Measurements from ENCODE around the gene TMEM271. TPM values are rescaled to one million over a fixed set of nuclear protein-coding genes. Genes with fewer than 3 reads are reported as not detected.

TMEM271 gene
- total RNA-seq, 2 experiments from 2014 or later = not detected

GRCh38 chr4:588351-588849 lies 12.3 kb upstream of the TMEM271 start:
- no peak overlapping the region for H3K4me3 Mint-ChIP-seq
- intact Hi-C loops (cut with DNase I, micrococcal nuclease) = no loop called here
- DNase-seq (no peak), ATAC-seq (no peak)
- H3K9me3 Mint-ChIP-seq (ENCODE audit: low read depth) = peaks cover 4% of the 10 kb centered on the region
- H3K27me3 Mint-ChIP-seq = peaks cover 22% of the 10 kb centered on the region
- no peaks in the 10 kb centered on the region for H3K36me3 Mint-ChIP-seq (ENCODE audit: low read depth)
- CTCF ChIA-PET = interaction anchor here (1.2 kb wide), 1 partner anchor 15 kb away, joined by 3 read pairs; no protein-coding TSS in a partner anchor
- POLR2A ChIA-PET = no interaction called here
- no peaks in the 10 kb centered on the region for H3K4me1 Mint-ChIP-seq
- no peak overlapping the region for H3K27ac Mint-ChIP-seq

- intact Hi-C loops (cut with DNase I, micrococcal nuclease) = no loop called here
- H3K27me3 Mint-ChIP-seq = peaks cover 22% of the 10 kb centered on the region
- H3K4me1 Mint-ChIP-seq = no peaks in the 10 kb centered on the region
- no peak overlapping the region for H3K27ac Mint-ChIP-seq
- no peak for DNase-seq
- no peaks in the 10 kb centered on the region for H3K36me3 Mint-ChIP-seq (ENCODE audit: low read depth)
- ATAC-seq = no peak
- H3K4me3 Mint-ChIP-seq = no peak overlapping the region
- CTCF ChIA-PET = interaction anchor here (1.2 kb wide), 1 partner anchor 15 kb away, joined by 3 read pairs; no protein-coding TSS in a partner anchor
- POLR2A ChIA-PET = no interaction called here
- peaks cover 4% of the 10 kb centered on the region for H3K9me3 Mint-ChIP-seq (ENCODE audit: low read depth)
Observed at GRCh38 chr4:587671-588350, 11.7 kb upstream of the TMEM271 start.

GRCh38 chr4:583820-584219 lies 7.7 kb upstream of the TMEM271 start:
- Mint-ChIP-seq H3K27me3 (peaks cover 39% of the 10 kb centered on the region), H3K9me3 (ENCODE audit: low read depth) (peaks cover 4% of the 10 kb centered on the region), H3K4me3 (no peak overlapping the region), H3K36me3 (ENCODE audit: low read depth) (no peaks in the 10 kb centered on the region), H3K4me1 (no peaks in the 10 kb centered on the region), H3K27ac (no peak overlapping the region)
- intact Hi-C loops (cut with DNase I, micrococcal nuclease) = no loop called here
- DNase-seq (no peak), ATAC-seq (no peak)
- CTCF ChIA-PET = interaction anchor here (1.6 kb wide), 1 partner anchor 10 kb away, joined by 4 read pairs; no protein-coding TSS in a partner anchor
- POLR2A ChIA-PET = no interaction called here

- H3K27ac Mint-ChIP-seq = no peak overlapping the region
- ChIA-PET POLR2A (no interaction called here), CTCF (no interaction called here)
- H3K27me3 Mint-ChIP-seq = peaks cover 47% of the 10 kb centered on the region
- peaks cover 7% of the 10 kb centered on the region for H3K4me1 Mint-ChIP-seq
- no peak overlapping the region for H3K4me3 Mint-ChIP-seq
- H3K9me3 Mint-ChIP-seq (ENCODE audit: low read depth) = peaks cover 4% of the 10 kb centered on the region
- ATAC-seq (no peak), DNase-seq (no peak)
- intact Hi-C loops (cut with DNase I, micrococcal nuclease) = no loop called here
- no peaks in the 10 kb centered on the region for H3K36me3 Mint-ChIP-seq (ENCODE audit: low read depth)
Observed at GRCh38 chr4:581753-582361, 5.8 kb upstream of the TMEM271 start.

GRCh38 chr4:581181-581580 lies 5.1 kb upstream of the TMEM271 start:
- Mint-ChIP-seq H3K27ac (no peak overlapping the region), H3K9me3 (ENCODE audit: low read depth) (peaks cover 4% of the 10 kb centered on the region), H3K27me3 (peaks cover 45% of the 10 kb centered on the region), H3K4me3 (no peak overlapping the region), H3K36me3 (ENCODE audit: low read depth) (no peaks in the 10 kb centered on the region), H3K4me1 (peaks cover 7% of the 10 kb centered on the region)
- ChIA-PET CTCF (no interaction called here), POLR2A (interaction anchor here (0.7 kb wide), 1 partner anchor 275 kb away, joined by 3 read pairs; no protein-coding TSS in a partner anchor)
- ATAC-seq = no peak
- DNase-seq = no peak
- intact Hi-C loops (cut with DNase I, micrococcal nuclease) = no loop called here

GRCh38 chr4:579543-580175 lies 3.6 kb upstream of the TMEM271 start:
- no peak for DNase-seq
- Mint-ChIP-seq H3K27me3 (peaks cover 43% of the 10 kb centered on the region), H3K4me1 (peaks cover 7% of the 10 kb centered on the region), H3K4me3 (no peak overlapping the region), H3K36me3 (ENCODE audit: low read depth) (no peaks in the 10 kb centered on the region), H3K9me3 (ENCODE audit: low read depth) (peaks cover 4% of the 10 kb centered on the region), H3K27ac (no peak overlapping the region)
- CTCF ChIA-PET = no interaction called here
- intact Hi-C loops (cut with DNase I, micrococcal nuclease) = loop anchor here in 1 of 2 experiments (5.0 to 10.0 kb wide), 2 partner anchors 285 to 833 kb away; no protein-coding TSS in a partner anchor
- no peak for ATAC-seq
- POLR2A ChIA-PET = no interaction called here

GRCh38 chr4:578451-579443 lies 2.7 kb upstream of the TMEM271 start:
- no peaks in the 10 kb centered on the region for H3K36me3 Mint-ChIP-seq (ENCODE audit: low read depth)
- POLR2A ChIA-PET = no interaction called here
- intact Hi-C loops (cut with DNase I, micrococcal nuclease) = loop anchor here in 1 of 2 experiments (5.0 to 10.0 kb wide), 2 partner anchors 284 to 834 kb away; no protein-coding TSS in a partner anchor
- ATAC-seq = no peak
- no peak for DNase-seq
- H3K27ac Mint-ChIP-seq = no peak overlapping the region
- H3K27me3 Mint-ChIP-seq = peaks cover 46% of the 10 kb centered on the region
- peaks cover 9% of the 10 kb centered on the region for H3K4me1 Mint-ChIP-seq
- H3K4me3 Mint-ChIP-seq = no peak overlapping the region
- H3K9me3 Mint-ChIP-seq (ENCODE audit: low read depth) = no peaks in the 10 kb centered on the region
- CTCF ChIA-PET = interaction anchor here (0.7 kb wide), 1 partner anchor 511 kb away, joined by 3 read pairs; no protein-coding TSS in a partner anchor

GRCh38 chr4:577499-578450 lies 1.7 kb upstream of the TMEM271 start:
- DNase-seq = peak; percentile 63

GRCh38 chr4:576991-577498 lies 950 bp upstream of the TMEM271 start:
- Mint-ChIP-seq H3K36me3 (ENCODE audit: low read depth) (no peaks in the 10 kb centered on the region), H3K9me3 (ENCODE audit: low read depth) (no peaks in the 10 kb centered on the region), H3K27ac (no peak overlapping the region), H3K27me3 (peaks cover 55% of the 10 kb centered on the region), H3K4me1 (peaks cover 9% of the 10 kb centered on the region), H3K4me3 (peak overlapping the region; percentile 18)
- ChIA-PET POLR2A (no interaction called here), CTCF (no interaction called here)
- DNase-seq (no peak), ATAC-seq (peak; percentile 8)
- intact Hi-C loops (cut with DNase I, micrococcal nuclease) = loop anchor here in 1 of 2 experiments (5.0 to 10.0 kb wide), 2 partner anchors 282 to 835 kb away; no protein-coding TSS in a partner anchor

More at GRCh38 chr4:577499-578450, 1.7 kb upstream of the TMEM271 start:
- Mint-ChIP-seq H3K4me1 (peaks cover 9% of the 10 kb centered on the region), H3K36me3 (ENCODE audit: low read depth) (no peaks in the 10 kb centered on the region), H3K4me3 (no peak overlapping the region), H3K9me3 (ENCODE audit: low read depth) (no peaks in the 10 kb centered on the region), H3K27ac (no peak overlapping the region), H3K27me3 (peaks cover 51% of the 10 kb centered on the region)
- intact Hi-C loops (cut with DNase I, micrococcal nuclease) = loop anchor here in 1 of 2 experiments (5.0 to 10.0 kb wide), 2 partner anchors 283 to 835 kb away; no protein-coding TSS in a partner anchor
- POLR2A ChIA-PET = no interaction called here
- peak; percentile 59 for ATAC-seq
- CTCF ChIA-PET = interaction anchor here (0.7 kb wide), 1 partner anchor 512 kb away, joined by 3 read pairs; no protein-coding TSS in a partner anchor
